ENCODE measurements around the gene NKTR.

NKTR gene

DNA sequence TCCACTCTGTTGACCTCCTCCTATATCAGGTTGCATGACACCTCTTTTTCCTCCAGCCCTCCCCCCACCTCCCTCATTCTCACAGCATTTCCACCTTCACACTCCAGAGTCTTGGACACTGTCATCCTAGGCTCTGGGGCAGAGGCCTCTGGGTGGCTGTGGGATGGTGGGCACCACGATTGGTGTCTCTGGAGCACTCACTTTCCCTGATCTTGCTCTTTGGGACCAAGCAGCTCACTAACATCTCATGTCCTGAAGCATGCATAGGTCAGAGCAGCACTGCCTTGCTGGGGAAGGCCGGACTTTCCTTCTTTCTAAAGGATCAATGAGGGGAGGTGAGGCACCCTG lies 67.9 kb downstream of the NKTR start:
- H3K4me3 ChIP-seq (ENCODE audit: low read depth, low read length), result no peak overlapping the region
- TF ChIP-seq, protein P1, sequence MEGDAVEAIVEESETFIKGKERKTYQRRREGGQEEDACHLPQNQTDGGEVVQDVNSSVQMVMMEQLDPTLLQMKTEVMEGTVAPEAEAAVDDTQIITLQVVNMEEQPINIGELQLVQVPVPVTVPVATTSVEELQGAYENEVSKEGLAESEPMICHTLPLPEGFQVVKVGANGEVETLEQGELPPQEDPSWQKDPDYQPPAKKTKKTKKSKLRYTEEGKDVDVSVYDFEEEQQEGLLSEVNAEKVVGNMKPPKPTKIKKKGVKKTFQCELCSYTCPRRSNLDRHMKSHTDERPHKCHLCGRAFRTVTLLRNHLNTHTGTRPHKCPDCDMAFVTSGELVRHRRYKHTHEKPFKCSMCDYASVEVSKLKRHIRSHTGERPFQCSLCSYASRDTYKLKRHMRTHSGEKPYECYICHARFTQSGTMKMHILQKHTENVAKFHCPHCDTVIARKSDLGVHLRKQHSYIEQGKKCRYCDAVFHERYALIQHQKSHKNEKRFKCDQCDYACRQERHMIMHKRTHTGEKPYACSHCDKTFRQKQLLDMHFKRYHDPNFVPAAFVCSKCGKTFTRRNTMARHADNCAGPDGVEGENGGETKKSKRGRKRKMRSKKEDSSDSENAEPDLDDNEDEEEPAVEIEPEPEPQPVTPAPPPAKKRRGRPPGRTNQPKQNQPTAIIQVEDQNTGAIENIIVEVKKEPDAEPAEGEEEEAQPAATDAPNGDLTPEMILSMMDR (IDR thresholded peaks at IDR 0.05; ENCODE audit: low read depth, low read length), result no peak
- in situ Hi-C loops (cut with HindIII; ENCODE audit: low sequenced_read_pairs), result no loop called here
- no peak for DNase-seq (ENCODE audit: low read depth, low spot score)

DNA sequence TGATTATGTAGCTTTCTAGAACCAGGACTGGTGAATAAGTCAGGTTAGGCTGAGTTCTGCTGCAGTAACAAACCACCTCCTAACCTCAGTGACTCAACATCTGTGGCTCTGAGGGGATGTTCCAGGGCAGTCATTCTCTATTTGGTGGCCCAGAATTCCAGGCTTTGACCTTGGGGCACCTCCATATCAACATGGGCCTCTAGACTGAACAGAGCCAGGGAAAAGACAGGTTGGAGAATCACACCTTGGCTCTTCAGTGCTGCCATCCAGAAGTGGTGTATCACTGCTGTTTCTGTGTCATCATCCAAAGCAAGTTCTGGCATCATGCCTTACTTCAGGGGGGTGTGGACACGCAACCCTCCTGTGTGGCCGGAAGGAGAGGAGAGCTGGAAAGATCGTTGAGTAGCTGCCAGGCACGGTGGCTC lies 68.3 kb downstream of the NKTR start:
- H3K4me3 ChIP-seq (ENCODE audit: low read depth, low read length), result no peak overlapping the region
- in situ Hi-C loops (cut with HindIII; ENCODE audit: low sequenced_read_pairs), result no loop called here
- no peak for DNase-seq (ENCODE audit: low read depth, low spot score)
- TF ChIP-seq, protein P1 (IDR thresholded peaks at IDR 0.05; ENCODE audit: low read depth, low read length), result no peak

- no peak for DNase-seq (ENCODE audit: low read depth, low spot score)
- in situ Hi-C loops (cut with HindIII; ENCODE audit: low sequenced_read_pairs), result no loop called here
- no peak overlapping the region for H3K4me3 ChIP-seq (ENCODE audit: low read depth, low read length)
- TF ChIP-seq, protein P1 (IDR thresholded peaks at IDR 0.05; ENCODE audit: low read depth, low read length), result no peak
Observed at GRCh38 chr3:42670051-42670576, 69.6 kb downstream of the NKTR start.

DNA sequence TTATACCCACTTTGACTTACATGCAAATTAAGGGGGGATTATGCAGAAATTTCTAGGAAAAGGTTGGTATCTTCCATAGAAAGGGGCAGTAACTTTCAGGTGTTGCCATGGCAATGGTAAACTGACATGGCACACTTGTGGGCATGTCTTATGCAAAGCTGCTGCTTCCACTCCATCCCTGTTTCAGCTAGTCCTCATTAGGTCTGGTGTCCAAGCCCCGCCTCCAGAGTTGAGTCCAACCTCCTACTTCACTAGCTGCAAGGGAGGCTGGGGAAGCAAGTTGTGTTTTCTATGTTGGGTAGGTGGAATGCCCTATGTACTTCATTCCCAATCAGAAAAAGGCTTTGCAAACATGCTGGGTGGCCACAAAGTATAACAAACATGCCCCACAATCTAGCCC lies 70.2 kb downstream of the NKTR start:
- TF ChIP-seq, protein P1 (IDR thresholded peaks at IDR 0.05; ENCODE audit: low read depth, low read length), result no peak
- no peak overlapping the region for H3K4me3 ChIP-seq (ENCODE audit: low read depth, low read length)
- DNase-seq (ENCODE audit: low read depth, low spot score), result no peak
- in situ Hi-C loops (cut with HindIII; ENCODE audit: low sequenced_read_pairs), result no loop called here

GRCh38 chr3:42672515-42672914 lies 72.0 kb downstream of the NKTR start:
- H3K4me3 ChIP-seq (ENCODE audit: low read depth, low read length), result no peak overlapping the region
- in situ Hi-C loops (cut with HindIII; ENCODE audit: low sequenced_read_pairs), result no loop called here
- TF ChIP-seq, protein P1 (IDR thresholded peaks at IDR 0.05; ENCODE audit: low read depth, low read length), result no peak
- no peak for DNase-seq (ENCODE audit: low read depth, low spot score)

GRCh38 chr3:42673082-42673481 lies 72.6 kb downstream of the NKTR start:
- no peak for DNase-seq (ENCODE audit: low read depth, low spot score)
- TF ChIP-seq, protein P1 (IDR thresholded peaks at IDR 0.05; ENCODE audit: low read depth, low read length), result no peak
- H3K4me3 ChIP-seq (ENCODE audit: low read depth, low read length), result no peak overlapping the region
- in situ Hi-C loops (cut with HindIII; ENCODE audit: low sequenced_read_pairs), result no loop called here

- TF ChIP-seq, protein P1 (IDR thresholded peaks at IDR 0.05; ENCODE audit: low read depth, low read length), result no peak
- DNase-seq (ENCODE audit: low read depth, low spot score), result no peak
- in situ Hi-C loops (cut with HindIII; ENCODE audit: low sequenced_read_pairs), result no loop called here
- H3K4me3 ChIP-seq (ENCODE audit: low read depth, low read length), result no peak overlapping the region
Observed at GRCh38 chr3:42674146-42674545, 73.7 kb downstream of the NKTR start.

Measured in astrocyte of the spinal cord (primary cell).